ENCODE data around the gene ZNF827. TPM values are rescaled to one million over a fixed set of nuclear protein-coding genes. Genes with fewer than 3 reads are reported as not detected.

Gene ZNF827
- total and polyA plus RNA-seq, 2 of the 13 experiments (the other 11 are each of a cell fraction or from before 2014, with no cell fraction given): 2.8 TPM

- TF ChIP-seq ARID2 (CRISPR knock-in tag; IDR thresholded peaks at IDR 0.05; ENCODE audit: borderline replicate concordance): no peak
- TF ChIP-seq ZUFSP (CRISPR knock-in tag; IDR thresholded peaks at IDR 0.05; ENCODE audit: borderline replicate concordance): no peak
- peak; percentile 93 for TF ChIP-seq HNF4A (CRISPR knock-in tag; IDR thresholded peaks at IDR 0.05)
- TF ChIP-seq ZNF382 (CRISPR knock-in tag; IDR thresholded peaks at IDR 0.05; ENCODE audit: borderline replicate concordance): no peak
- peak; percentile 49; the same call in 1 of the 2 replicates for TF ChIP-seq ZFX (CRISPR knock-in tag; IDR thresholded peaks at IDR 0.05; ENCODE audit: low read depth)
- TF ChIP-seq PHF21A (CRISPR knock-in tag; IDR thresholded peaks at IDR 0.05): peak; percentile 68
- no peak for TF ChIP-seq HMGA1 (CRISPR knock-in tag; conservative IDR thresholded peaks at IDR 0.05)
- TF ChIP-seq RFXAP (CRISPR knock-in tag; IDR thresholded peaks at IDR 0.05; ENCODE audit: borderline replicate concordance): 0 out of 2 replicates have a peak, but pooled peaks have one; percentile 34
- TF ChIP-seq NR2F1 (CRISPR knock-in tag; IDR thresholded peaks at IDR 0.05): peak; percentile 67 to 76
- TF ChIP-seq MNT (IDR thresholded peaks at IDR 0.05): no peak
- peak; percentile 37; the same call in 1 of the 2 replicates for TF ChIP-seq TSC22D2 (CRISPR knock-in tag; IDR thresholded peaks at IDR 0.05; ENCODE audit: borderline replicate concordance)
- 0 out of 2 replicates have a peak, but pooled peaks have one; percentile 53 for TF ChIP-seq ZNF619 (CRISPR knock-in tag; IDR thresholded peaks at IDR 0.05)
- no peak for TF ChIP-seq ZBTB26 (CRISPR knock-in tag; IDR thresholded peaks at IDR 0.05; ENCODE audit: borderline replicate concordance)
- no peak for TF ChIP-seq PTBP1 (IDR thresholded peaks at IDR 0.05; ENCODE audit: low read depth, low read length, poor library complexity, severe bottlenecking)
- peak; percentile 96 for TF ChIP-seq MTA1 (CRISPR knock-in tag; IDR thresholded peaks at IDR 0.05; ENCODE audit: borderline replicate concordance)
- peak; percentile 61; the same call in 1 of the 2 replicates for TF ChIP-seq ZNF331 (CRISPR knock-in tag; IDR thresholded peaks at IDR 0.05)
- no peak for TF ChIP-seq THYN1 (CRISPR knock-in tag; IDR thresholded peaks at IDR 0.05; ENCODE audit: borderline replicate concordance, low read depth)
- TF ChIP-seq ATAD3A (CRISPR knock-in tag; IDR thresholded peaks at IDR 0.05): no peak
- no peak for TF ChIP-seq ZNF567 (CRISPR knock-in tag; IDR thresholded peaks at IDR 0.05; ENCODE audit: borderline replicate concordance)
- peak; percentile 68 for TF ChIP-seq GATAD2A (CRISPR knock-in tag; IDR thresholded peaks at IDR 0.05)
- 0 out of 2 replicates have a peak, but pooled peaks have one; percentile 33 for TF ChIP-seq FOXK2 (IDR thresholded peaks at IDR 0.05)
- no peak for TF ChIP-seq GRHL1 (CRISPR knock-in tag; conservative IDR thresholded peaks at IDR 0.05)
- TF ChIP-seq ZSCAN21 (CRISPR knock-in tag; IDR thresholded peaks at IDR 0.05; ENCODE audit: borderline replicate concordance): no peak
- TF ChIP-seq SSRP1 (CRISPR knock-in tag; IDR thresholded peaks at IDR 0.05): 0 out of 2 replicates have a peak, but pooled peaks have one; percentile 35
These were observed at the start of gene ZNF827 (continued) for GRCh38 chr4:145938618-145939440.

Measured in HepG2 (cell line).